Fibroblast of lung (primary cell): ENCODE measurements around the gene FYN. TPM values are rescaled to one million over a fixed set of nuclear protein-coding genes. Genes with fewer than 3 reads are reported as not detected.

Source experiments
- DNase-seq, 2 donors: peaks; one replicate each; pipeline versions ENCODE4 v3.0.0 to v3.0.0-alpha.2; 2010; ENCODE audit warnings: low read depth in 2 of 2
- H2AFZ ChIP-seq: 2 replicates; pipeline ENCODE4 v1.5.1; 2012; ENCODE audit warnings: low read length, control low read depth, inconsistent platforms
- H3K27ac ChIP-seq: 2 replicates; pipeline ENCODE4 v1.5.1; 2011; ENCODE audit warnings: low read length, control low read depth; ENCODE audit not compliant: insufficient read depth
- H3K27me3 ChIP-seq: 2 replicates; pipeline ENCODE4 v1.5.1; 2011; ENCODE audit warnings: mild to moderate bottlenecking, low read length; ENCODE audit not compliant: control insufficient read depth, insufficient read depth
- H3K36me3 ChIP-seq: 2 replicates; pipeline ENCODE4 v1.5.1; 2011; ENCODE audit warnings: low read length; ENCODE audit not compliant: control insufficient read depth, insufficient read depth
- H3K4me1 ChIP-seq: 2 replicates; pipeline ENCODE4 v1.5.1; 2011; ENCODE audit warnings: low read length; ENCODE audit not compliant: control insufficient read depth, insufficient read depth; ENCODE audit errors: extremely low read depth
- H3K4me2 ChIP-seq: 2 replicates; pipeline ENCODE4 v1.5.1; 2011; ENCODE audit warnings: low read length, control low read depth; ENCODE audit not compliant: insufficient read depth; ENCODE audit errors: extremely low read depth
- H3K4me3 ChIP-seq, 4 experiments: fragments of 200-600 bp in 1 of 4; sonication (generic) in 1 of 4; replicated peaks in 1 of 4; 2 replicates each; pipeline ENCODE4 v1.5.1; 2011 to 2016; ENCODE audit warnings: low read length in 4 of 4, low read depth in 3 of 4, mild to moderate bottlenecking in 3 of 4, control low read depth in 2 of 4, inconsistent platforms in 1 of 4, mixed read lengths in 1 of 4; ENCODE audit not compliant: insufficient read depth in 1 of 4; ENCODE audit errors: control extremely low read depth in 1 of 4
- H3K79me2 ChIP-seq: 2 replicates; pipeline ENCODE4 v1.5.1; 2012; ENCODE audit warnings: mild to moderate bottlenecking, low read length, inconsistent platforms; ENCODE audit not compliant: control insufficient read depth, insufficient read depth
- H3K9ac ChIP-seq: 2 replicates; pipeline ENCODE4 v1.5.1; 2011; ENCODE audit warnings: mild to moderate bottlenecking, low read length, control low read depth; ENCODE audit not compliant: insufficient read depth
- H3K9me3 ChIP-seq: 2 replicates; pipeline ENCODE4 v1.5.1; 2012; ENCODE audit warnings: low read depth, low read length; ENCODE audit not compliant: control insufficient read depth, insufficient read depth
- H4K20me1 ChIP-seq: 2 replicates; pipeline ENCODE4 v1.5.1; 2011; ENCODE audit warnings: low read length; ENCODE audit not compliant: control insufficient read depth, insufficient read depth; ENCODE audit errors: extremely low read depth
- EZH2 ChIP-seq: IDR thresholded peaks from 2 replicates; pipeline ENCODE4 v1.5.1; 2012; ENCODE audit warnings: low read length, control low read depth, mild to moderate bottlenecking; ENCODE audit errors: missing control alignments
- polyA plus RNA-seq, 2 donors: library from polyadenylated mRNA; depleted of rRNA in 1 of 2; stranded (reverse) in 1 of 2; unstranded in 1 of 2; fragments of >200 nt; gene quantifications; 2 replicates each; pipeline ENCODE4 v1.2.1, GENCODE V29; 2011 to 2012; ENCODE audit warnings: missing spikeins in 1 of 2
- total RNA-seq: library from RNA; depleted of rRNA; stranded (reverse); fragments of >200 nt; gene quantifications from 2 replicates; pipeline ENCODE4 v1.2.1, GENCODE V29; 2014
- TF ChIP-seq, protein P1 (sequence below), 2 donors: IDR thresholded peaks in 1 of 2; conservative IDR thresholded peaks in 1 of 2; 1 replicate in 1 of 2; 2 replicates in 1 of 2; pipeline ENCODE4 v1.5.1; 2011 to 2012; ENCODE audit warnings: low read length in 2 of 2, control low read depth in 1 of 2, inconsistent platforms in 1 of 2, low read depth in 1 of 2, mild to moderate bottlenecking in 1 of 2

The FYN gene
- total and polyA plus RNA-seq, 2 donors (not counting 1 experiment from before 2014, with no cell fraction given): 64.7 TPM

DNA sequence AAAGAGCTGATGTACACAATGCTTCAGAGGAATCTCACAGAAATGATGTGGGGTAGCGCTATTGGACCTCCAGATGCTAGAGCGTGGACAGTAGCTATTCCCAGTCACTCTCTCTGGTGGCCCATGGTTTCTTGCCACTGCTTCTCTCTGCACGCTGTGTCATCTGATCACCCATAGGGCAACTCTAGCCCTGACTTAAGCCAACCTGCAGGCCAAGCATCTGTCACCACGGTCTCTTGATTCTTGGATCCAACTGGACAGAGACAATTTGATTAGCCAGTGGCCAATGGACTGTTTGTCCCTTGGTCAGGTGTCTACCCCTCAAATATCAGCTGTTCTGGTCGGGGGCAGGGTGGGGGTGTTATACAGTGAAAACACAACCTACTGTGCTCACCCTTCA lies 225.2 kb downstream of the FYN start:
- no peak overlapping the region for H3K27ac ChIP-seq
- H3K27me3 ChIP-seq: no peaks in the 10 kb centered on the region

GRCh38 chr6:111646942-111647341 lies 226.3 kb downstream of the FYN start:
- H3K4me2 ChIP-seq: no peak overlapping the region

More for the DNA sequence above, 225.2 kb downstream of the FYN start:
- Histone ChIP-seq H2AFZ (no peak overlapping the region), H4K20me1 (no peaks in the 10 kb centered on the region), H3K4me3 (no peak overlapping the region), H3K9ac (no peak overlapping the region), H3K4me1 (no peaks in the 10 kb centered on the region), H3K4me2 (no peak overlapping the region), H3K9me3 (no peaks in the 10 kb centered on the region), H3K36me3 (no peaks in the 10 kb centered on the region), H3K79me2 (no peaks in the 10 kb centered on the region)
- DNase-seq: no peak
- TF ChIP-seq, protein P1, sequence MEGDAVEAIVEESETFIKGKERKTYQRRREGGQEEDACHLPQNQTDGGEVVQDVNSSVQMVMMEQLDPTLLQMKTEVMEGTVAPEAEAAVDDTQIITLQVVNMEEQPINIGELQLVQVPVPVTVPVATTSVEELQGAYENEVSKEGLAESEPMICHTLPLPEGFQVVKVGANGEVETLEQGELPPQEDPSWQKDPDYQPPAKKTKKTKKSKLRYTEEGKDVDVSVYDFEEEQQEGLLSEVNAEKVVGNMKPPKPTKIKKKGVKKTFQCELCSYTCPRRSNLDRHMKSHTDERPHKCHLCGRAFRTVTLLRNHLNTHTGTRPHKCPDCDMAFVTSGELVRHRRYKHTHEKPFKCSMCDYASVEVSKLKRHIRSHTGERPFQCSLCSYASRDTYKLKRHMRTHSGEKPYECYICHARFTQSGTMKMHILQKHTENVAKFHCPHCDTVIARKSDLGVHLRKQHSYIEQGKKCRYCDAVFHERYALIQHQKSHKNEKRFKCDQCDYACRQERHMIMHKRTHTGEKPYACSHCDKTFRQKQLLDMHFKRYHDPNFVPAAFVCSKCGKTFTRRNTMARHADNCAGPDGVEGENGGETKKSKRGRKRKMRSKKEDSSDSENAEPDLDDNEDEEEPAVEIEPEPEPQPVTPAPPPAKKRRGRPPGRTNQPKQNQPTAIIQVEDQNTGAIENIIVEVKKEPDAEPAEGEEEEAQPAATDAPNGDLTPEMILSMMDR (conservative IDR thresholded peaks at IDR 0.05 in 1 of 2, IDR thresholded peaks at IDR 0.05 in 1 of 2; ENCODE audit: low read depth in 1 of 2, low read length in 2 of 2): no peak
- no peak for TF ChIP-seq EZH2

GRCh38 chr6:111646034-111646433 lies 227.2 kb downstream of the FYN start:
- Histone ChIP-seq H4K20me1 (no peaks in the 10 kb centered on the region), H3K36me3 (no peaks in the 10 kb centered on the region)

More at GRCh38 chr6:111646942-111647341, 226.3 kb downstream of the FYN start:
- TF ChIP-seq EZH2: no peak
- TF ChIP-seq, protein P1 (conservative IDR thresholded peaks at IDR 0.05 in 1 of 2, IDR thresholded peaks at IDR 0.05 in 1 of 2; ENCODE audit: low read depth in 1 of 2, low read length in 2 of 2): no peak
- peak in 1 of 2 donors; percentile 94 for DNase-seq
- H3K4me1 ChIP-seq: peaks cover 3% of the 10 kb centered on the region
- no peak overlapping the region for H2AFZ ChIP-seq
- no peaks in the 10 kb centered on the region for H3K79me2 ChIP-seq
- H3K9ac ChIP-seq: no peak overlapping the region
- H3K36me3 ChIP-seq: no peaks in the 10 kb centered on the region
- H3K27me3 ChIP-seq: no peaks in the 10 kb centered on the region
- H3K27ac ChIP-seq: peak overlapping the region; percentile 22
- peak overlapping the region in 1 of 4 experiments; percentile 20 for H3K4me3 ChIP-seq
- no peaks in the 10 kb centered on the region for H4K20me1 ChIP-seq
- H3K9me3 ChIP-seq: no peaks in the 10 kb centered on the region

More at GRCh38 chr6:111646034-111646433, 227.2 kb downstream of the FYN start:
- no peaks in the 10 kb centered on the region for H3K9me3 ChIP-seq
- no peak overlapping the region for H3K27ac ChIP-seq
- H3K4me3 ChIP-seq: no peak overlapping the region
- H3K4me2 ChIP-seq: no peak overlapping the region
- peaks cover 3% of the 10 kb centered on the region for H3K4me1 ChIP-seq
- no peak for DNase-seq
- H2AFZ ChIP-seq: no peak overlapping the region
- no peaks in the 10 kb centered on the region for H3K79me2 ChIP-seq
- no peak for TF ChIP-seq EZH2
- TF ChIP-seq, protein P1 (conservative IDR thresholded peaks at IDR 0.05 in 1 of 2, IDR thresholded peaks at IDR 0.05 in 1 of 2; ENCODE audit: low read depth in 1 of 2, low read length in 2 of 2): no peak
- no peaks in the 10 kb centered on the region for H3K27me3 ChIP-seq
- H3K9ac ChIP-seq: no peak overlapping the region
